ENCODE measurements around the gene IP6K3.
A peak's percentile ranks its signal among the peaks of the same experiment; 100 is the strongest.

IP6K3 gene

GRCh38 chr6:33748841-33749240, 2.1 kb upstream of the IP6K3 start:
- in situ Hi-C loops (cut with HindIII; ENCODE audit: low sequenced_read_pairs): no loop called here
- TF ChIP-seq CTCF (IDR thresholded peaks at IDR 0.05; ENCODE audit: low read depth, low read length): no peak
- H3K4me3 ChIP-seq (ENCODE audit: low read depth, low read length): no peak overlapping the region
- no peak for DNase-seq (ENCODE audit: low read depth, low spot score)

GRCh38 chr6:33747823-33748222, 1.1 kb upstream of the IP6K3 start:
- in situ Hi-C loops (cut with HindIII; ENCODE audit: low sequenced_read_pairs): no loop called here
- DNase-seq (ENCODE audit: low read depth, low spot score): no peak
- TF ChIP-seq CTCF (IDR thresholded peaks at IDR 0.05; ENCODE audit: low read depth, low read length): no peak
- no peak overlapping the region for H3K4me3 ChIP-seq (ENCODE audit: low read depth, low read length)

DNA sequence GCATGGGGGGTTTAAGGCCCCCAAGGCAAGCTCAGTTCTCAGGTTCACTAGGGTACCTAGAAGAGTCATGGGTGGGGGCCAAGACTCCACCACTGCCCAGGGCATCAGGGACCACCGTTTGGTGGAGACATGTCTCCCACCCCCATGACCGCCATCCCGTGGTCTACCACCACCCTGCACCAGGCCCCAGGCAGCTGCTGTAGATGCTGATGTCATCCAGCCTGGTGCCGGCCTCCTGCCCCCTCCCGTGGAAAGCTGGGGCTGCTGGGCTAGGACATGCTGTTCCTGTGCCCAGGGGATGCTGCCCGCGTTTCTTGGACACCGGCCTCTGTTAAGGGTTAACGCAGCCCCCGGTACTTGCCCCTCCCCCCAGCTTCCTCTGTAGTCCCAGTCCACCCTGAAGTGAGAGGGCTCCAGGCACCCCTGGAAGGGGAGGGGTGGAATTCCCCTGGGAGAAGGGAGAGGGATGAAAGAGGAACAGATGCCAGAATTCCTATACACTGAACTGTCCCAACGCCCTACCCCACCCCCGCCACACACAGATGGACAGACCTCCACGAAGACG, 587 bp downstream of the IP6K3 start:
- no peak overlapping the region for H3K4me3 ChIP-seq (ENCODE audit: low read depth, low read length)
- peak; percentile 45 for DNase-seq (ENCODE audit: low read depth, low spot score)
- in situ Hi-C loops (cut with HindIII; ENCODE audit: low sequenced_read_pairs): no loop called here
- peak; percentile 9 for TF ChIP-seq CTCF (IDR thresholded peaks at IDR 0.05; ENCODE audit: low read depth, low read length)

- in situ Hi-C loops (cut with HindIII; ENCODE audit: low sequenced_read_pairs): no loop called here
- peak; percentile 17 for DNase-seq (ENCODE audit: low read depth, low spot score)
- no peak for TF ChIP-seq CTCF (IDR thresholded peaks at IDR 0.05; ENCODE audit: low read depth, low read length)
- H3K4me3 ChIP-seq (ENCODE audit: low read depth, low read length): no peak overlapping the region
Measured at GRCh38 chr6:33745548-33745947, 1.2 kb downstream of the IP6K3 start.

- in situ Hi-C loops (cut with HindIII; ENCODE audit: low sequenced_read_pairs): no loop called here
- no peak for TF ChIP-seq CTCF (IDR thresholded peaks at IDR 0.05; ENCODE audit: low read depth, low read length)
Measured at GRCh38 chr6:33744895-33745546, 1.7 kb downstream of the IP6K3 start.

GRCh38 chr6:33744001-33744848, 2.5 kb downstream of the IP6K3 start:
- in situ Hi-C loops (cut with HindIII; ENCODE audit: low sequenced_read_pairs): no loop called here
- DNase-seq (ENCODE audit: low read depth, low spot score): peak; percentile 63
- TF ChIP-seq CTCF (IDR thresholded peaks at IDR 0.05; ENCODE audit: low read depth, low read length): peak; percentile 94
- H3K4me3 ChIP-seq (ENCODE audit: low read depth, low read length): no peak overlapping the region

More at GRCh38 chr6:33744895-33745546, 1.7 kb downstream of the IP6K3 start:
- no peak for DNase-seq (ENCODE audit: low read depth, low spot score)
- no peak overlapping the region for H3K4me3 ChIP-seq (ENCODE audit: low read depth, low read length)
